RPMI8226 (cell line): Measurements from ENCODE around the gene PCYOX1L.

Experiments used
- DNase-seq: peaks from one replicate; pipeline ENCODE4 v3.0.0-alpha.2; 2015

Gene PCYOX1L, protein sequence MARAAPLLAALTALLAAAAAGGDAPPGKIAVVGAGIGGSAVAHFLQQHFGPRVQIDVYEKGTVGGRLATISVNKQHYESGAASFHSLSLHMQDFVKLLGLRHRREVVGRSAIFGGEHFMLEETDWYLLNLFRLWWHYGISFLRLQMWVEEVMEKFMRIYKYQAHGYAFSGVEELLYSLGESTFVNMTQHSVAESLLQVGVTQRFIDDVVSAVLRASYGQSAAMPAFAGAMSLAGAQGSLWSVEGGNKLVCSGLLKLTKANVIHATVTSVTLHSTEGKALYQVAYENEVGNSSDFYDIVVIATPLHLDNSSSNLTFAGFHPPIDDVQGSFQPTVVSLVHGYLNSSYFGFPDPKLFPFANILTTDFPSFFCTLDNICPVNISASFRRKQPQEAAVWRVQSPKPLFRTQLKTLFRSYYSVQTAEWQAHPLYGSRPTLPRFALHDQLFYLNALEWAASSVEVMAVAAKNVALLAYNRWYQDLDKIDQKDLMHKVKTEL

DNA sequence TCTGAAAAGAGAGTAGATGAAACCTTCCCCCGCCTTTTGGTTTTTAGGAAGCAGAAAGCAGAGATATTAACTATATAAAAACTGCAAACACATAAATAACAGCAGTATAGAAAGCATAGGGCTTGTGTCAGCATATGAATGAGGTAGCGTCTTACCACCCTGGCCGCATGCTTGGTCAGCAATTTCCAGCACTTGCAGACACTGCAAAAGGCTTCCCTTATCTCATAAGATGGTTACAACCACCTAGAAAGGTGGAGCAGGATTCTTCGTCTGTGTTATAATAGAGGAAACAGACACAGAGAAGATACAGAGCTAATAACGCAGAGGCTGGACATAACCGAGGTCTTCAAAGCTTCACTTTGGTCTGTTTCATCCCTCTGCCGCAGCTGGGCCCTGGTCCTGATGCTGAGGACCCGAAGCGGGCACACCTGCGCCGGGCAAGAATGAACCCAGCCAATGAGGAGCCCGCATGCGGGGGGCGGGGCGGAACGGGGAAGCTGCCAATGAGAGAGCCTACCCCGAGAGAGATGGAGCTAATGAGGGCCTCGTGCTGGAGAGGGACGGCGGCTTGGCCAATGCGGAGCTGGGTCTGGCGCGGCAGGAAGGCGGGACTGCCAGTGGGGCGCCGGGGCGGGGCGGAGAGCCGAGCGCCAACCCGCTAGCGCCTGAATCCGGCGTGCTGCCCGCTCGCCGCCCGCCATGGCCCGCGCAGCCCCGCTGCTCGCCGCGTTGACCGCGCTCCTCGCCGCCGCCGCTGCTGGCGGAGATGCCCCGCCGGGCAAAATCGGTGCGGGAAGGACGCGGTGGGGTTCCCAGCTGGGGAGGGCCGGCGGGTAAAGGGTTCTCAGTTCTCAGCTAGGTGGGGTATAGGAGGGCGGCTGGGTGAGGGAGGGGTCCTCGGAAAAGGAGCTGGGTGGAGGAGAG is at the start of gene PCYOX1L:
PCYOX1L (plus strand) TSS at position 677 of the 924 bp plus-strand sequence; CDS start at position 700, 23 bp downstream.
- peak; percentile 94 for DNase-seq

DNA sequence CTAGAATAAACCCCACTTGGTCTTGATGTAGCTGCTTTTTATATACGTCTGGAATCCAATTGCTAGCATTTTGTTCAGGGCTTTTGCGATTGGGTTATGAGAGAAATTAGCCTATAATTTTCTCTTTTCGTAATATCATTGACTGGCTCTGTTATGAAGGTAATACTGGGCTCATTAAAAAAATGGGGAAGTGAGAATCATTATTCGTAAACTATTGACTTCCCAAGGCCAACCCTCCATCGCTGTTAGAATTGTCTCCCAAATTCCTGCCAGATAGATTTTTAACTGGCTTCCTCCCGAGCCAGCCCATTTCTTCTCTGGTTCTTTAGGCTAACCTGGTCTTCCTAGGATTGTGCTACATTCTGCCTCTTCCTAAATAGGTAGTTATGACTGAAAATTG is 48.5 kb upstream of the PCYOX1L start:
- no peak for DNase-seq

DNA sequence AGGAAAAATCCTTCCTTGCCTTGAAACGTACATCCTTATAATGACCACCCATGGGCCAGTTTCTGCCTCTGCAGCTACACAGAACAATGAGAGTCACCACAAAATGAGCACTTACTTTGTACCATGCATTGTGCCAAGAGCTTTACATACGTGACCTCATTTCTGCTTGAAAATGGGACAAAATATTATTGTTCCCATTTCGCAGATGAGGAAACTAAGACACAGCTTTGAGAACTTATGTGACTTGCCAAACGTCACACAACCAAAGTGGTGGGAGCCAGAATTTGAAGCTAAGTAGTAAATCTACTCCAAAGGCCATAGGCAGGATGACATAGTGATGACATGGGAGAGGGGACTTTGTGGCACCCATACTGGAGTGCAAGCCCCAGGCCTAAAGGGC is 47.4 kb upstream of the PCYOX1L start:
- DNase-seq, result no peak

DNA sequence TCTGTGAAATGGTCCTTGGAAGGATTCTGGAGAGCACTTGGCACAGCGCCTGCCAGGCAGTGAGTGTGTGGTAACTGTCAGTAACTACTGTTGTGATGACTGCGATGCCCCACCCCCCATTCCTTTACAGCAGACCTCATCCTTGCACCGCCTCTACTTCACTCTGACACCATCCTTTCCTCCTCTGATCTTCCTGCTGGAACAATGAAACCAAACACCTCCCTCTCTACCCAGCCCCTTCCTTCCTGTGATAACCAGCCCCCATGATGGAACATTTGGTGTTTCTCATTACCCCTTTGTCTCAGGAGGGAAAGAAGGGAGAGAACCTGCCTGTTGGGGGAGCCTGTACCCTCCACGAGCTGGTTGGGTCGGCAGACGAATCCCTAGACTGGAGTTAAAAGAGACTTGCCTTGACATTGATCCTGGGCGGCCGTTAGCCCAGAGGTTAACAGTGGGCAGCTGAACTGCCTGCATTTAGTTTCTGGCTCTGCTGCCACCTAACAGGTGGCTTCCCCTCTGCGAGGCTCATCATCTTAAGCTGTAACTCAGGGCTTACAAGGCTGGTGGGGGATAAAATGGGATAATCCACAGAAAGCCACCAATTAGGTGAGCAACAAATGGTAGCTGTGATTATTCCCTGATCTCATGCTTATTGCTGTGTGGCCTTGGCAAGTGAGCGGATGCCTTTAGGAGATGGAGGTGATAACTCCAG is 46.7 kb upstream of the PCYOX1L start:
- DNase-seq, result no peak

DNA sequence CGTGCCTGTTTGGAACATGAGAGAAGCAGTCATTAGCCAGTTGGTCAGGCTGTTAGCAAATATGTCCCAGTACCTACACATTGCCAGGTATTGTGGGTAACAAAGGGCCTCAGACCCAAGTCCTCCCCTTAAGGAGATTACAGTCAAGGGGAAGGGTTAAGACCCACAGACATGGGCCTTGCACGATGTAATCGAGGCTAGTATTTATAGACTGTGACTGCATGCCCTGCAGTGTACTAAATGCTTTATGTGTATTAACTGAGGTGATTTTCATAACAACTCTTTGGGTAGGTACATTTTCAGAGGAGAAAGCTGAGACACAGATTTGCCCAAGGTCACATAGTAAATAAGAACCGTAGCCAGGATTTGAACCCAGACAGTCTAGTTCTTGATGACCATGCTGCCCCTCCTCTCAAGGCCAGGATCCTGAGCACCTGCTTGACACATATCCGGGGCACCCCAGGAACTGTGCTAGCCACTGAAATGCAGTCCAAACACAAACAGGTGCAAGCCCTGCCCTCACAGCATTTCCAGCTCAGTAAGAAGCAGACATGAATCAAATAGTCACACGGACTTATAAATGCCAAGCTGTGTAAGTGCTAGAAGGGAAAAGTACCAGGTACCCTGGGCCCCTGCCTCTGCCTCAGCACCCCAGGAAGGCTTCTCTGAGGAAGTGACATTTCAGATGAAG is 44.5 kb upstream of the PCYOX1L start:
- DNase-seq, result peak; percentile 20

DNA sequence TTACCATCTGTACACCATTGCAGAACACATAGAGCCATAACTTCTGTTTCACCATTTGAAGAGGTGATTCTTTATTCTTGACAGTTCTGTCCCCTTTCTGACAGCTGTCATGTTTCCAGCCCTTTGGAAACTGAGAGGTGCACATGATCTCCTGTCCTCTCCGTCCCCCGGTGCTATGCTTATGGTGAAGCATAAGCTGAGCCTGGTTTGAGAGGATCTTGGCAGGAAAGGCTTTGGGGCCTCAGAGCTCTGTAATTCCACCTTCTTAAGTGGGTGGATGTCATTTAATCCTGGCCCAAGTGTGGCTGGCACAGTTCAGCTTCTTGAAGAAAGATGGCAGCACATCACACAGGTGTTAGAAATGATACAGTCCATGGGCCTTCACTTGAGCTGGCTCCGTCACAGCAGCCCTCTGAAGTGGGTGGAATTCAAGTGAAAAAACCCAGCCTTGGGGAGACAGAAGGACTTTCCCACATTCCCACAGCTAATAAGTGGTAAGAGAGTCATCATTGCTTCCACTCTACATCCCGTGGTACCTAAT is 43.2 kb upstream of the PCYOX1L start:
- no peak for DNase-seq

DNA sequence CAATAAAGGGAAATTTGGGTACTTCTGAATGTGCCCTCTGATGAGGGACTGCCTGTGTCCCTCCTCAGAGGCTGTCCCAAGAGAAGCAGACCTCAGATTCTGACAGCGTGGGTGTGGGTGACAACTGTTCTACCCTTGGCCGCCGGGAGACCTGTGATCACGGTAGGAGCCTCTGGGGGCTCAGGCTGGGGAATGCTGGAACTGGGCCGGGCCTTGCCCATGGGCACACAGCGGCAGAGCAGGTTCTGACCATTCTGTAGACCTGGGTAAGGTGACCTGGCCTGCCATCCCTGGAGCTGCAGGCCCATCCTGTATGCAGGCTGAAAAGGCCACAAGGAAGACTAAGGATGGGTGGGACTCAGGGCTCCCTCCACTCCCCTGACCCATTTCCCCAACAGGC is 42.1 kb upstream of the PCYOX1L start:
- DNase-seq, result no peak

DNA sequence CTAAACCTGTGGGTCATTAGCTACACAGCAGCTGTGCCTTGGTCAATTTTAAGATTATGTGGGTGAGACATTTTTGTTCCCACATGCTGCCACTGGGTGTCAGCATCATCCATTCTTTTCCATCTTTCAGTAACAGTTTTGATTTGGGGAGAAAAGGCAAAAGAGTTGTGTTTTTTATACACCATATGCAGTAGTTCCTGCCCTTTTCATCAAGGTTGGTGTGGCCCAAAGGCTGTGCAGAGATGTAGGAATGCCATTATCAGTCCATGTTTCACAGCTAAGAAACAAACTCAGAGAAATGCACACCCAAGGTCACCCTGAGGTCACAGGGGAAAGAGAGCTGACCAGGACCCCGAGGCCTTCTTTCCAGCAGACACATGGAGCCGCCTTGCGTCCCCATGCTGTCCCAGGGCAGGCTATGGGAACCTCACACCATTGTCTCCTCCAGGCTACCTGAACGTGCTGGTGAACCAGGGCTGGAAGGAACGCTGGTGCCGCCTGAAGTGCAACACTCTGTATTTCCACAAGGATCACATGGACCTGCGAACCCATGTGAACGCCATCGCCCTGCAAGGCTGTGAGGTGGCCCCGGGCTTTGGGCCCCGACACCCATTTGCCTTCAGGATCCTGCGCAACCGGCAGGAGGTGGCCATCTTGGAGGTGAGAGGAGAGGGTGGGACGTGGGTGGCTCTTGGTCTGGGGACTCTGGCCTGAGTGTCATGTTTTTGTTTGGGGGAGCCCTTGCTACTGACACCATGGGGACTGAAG is 40.4 kb upstream of the PCYOX1L start:
- DNase-seq, result peak; percentile 52

DNA sequence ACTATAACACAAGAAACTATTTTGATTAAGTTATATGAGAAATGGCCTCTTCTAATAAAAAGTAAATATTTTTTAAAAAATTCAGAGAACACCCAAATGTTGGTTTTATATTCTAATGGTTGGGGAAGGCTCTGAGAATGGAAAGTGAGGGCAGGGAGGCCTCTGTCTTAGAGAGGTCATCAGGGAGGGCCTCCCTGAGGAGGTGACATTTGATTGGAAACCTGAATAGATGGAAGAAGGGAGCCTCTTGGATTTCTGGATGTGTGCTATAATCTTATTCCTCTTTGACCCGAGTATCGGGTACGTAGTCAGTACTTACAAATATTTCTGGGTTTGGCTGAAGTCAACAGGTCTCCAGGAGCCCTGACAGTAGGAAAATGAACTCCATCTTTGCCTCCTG is 38.7 kb upstream of the PCYOX1L start:
- no peak for DNase-seq

DNA sequence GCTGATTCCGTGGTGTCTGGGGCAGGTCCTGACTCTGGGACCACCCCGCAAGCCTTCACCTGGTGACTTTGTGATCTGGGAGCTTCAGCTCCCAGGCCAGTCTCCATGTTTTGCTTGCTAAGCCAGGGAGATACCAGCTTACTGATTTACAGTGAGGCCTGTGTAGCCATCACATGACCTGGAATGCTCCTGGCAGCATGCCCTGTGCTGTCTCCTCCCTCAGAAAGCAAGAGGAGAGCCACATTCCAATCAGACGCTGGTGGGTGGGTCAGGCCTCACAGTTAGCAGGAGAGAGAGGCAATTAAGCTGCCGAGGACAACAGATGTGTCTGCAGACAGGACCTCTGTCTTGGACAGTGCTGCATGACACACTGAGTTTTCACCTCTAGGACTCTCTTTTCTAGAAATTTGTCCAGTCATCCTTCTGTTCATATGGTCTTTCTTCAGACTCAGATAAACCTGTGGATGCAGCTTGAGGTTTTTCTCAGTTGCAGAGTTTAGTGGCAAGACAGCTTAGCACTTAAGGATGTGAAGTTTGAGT is 37.0 kb upstream of the PCYOX1L start:
- DNase-seq, result peak; percentile 20

DNA sequence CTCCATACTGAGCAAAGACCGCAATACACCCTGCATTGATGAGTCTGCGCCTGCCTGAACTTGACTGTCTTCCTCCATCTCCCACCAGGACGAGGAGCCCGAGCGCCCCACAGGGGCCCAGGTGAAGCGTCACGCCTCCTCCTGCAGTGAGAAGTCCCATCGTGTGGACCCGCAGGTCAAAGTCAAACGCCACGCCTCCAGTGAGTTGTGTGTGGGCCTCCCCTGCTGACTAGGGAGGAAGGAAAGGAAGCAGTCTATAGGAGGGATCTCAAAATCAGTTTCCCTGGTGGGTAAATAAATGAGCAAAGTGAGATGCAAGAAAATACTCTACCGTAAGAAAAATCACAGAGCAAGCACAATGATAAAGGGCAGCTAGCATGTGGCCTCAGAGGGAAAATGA is 35.3 kb upstream of the PCYOX1L start:
- DNase-seq, result no peak

DNA sequence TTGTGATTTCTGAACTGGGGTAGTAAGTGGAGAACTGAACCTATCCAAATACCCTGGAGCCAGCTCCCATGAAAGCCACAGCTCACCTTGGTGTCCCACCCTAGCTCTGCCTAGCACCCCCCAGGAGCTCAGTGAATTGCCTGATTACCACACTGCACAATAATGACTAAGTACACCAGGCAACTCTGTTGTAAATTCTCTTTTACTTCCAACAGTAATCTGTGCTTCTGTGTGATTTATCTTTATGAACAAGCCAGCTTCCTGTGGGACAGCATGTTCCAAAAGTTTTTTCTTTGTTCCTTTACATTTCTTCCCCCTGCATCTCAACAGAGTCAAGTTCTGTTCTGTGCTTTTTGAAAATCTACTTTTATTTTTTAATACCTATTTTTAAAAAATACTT is 34.6 kb upstream of the PCYOX1L start:
- DNase-seq, result no peak

DNA sequence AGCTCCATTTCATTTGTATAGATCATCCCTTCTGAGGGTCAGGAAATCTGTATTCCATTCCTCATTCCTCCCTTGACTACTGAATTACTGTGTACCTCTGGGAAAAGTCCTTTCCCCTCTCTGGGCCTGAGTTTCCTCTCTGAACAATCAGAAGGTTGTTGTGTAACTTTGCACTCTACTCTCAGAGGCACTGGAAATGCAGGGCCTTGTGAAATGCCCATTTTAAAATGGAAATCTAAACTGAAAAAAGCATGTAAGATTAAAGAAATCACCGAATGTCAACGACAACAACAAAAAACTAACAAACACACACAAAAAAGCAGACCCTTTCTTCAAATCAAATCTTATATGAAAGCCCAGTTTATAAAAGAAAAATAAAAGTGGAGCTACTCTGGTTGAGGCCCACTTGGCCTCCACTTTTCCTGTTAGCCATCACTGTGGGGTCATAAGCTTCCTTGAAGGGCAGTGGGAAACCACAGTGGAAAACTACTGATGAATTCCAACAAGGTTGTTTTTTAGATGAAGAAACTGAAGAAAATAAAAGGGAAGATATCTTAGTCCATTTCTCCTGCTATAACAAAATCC is 34.1 kb upstream of the PCYOX1L start:
- DNase-seq, result no peak

DNA sequence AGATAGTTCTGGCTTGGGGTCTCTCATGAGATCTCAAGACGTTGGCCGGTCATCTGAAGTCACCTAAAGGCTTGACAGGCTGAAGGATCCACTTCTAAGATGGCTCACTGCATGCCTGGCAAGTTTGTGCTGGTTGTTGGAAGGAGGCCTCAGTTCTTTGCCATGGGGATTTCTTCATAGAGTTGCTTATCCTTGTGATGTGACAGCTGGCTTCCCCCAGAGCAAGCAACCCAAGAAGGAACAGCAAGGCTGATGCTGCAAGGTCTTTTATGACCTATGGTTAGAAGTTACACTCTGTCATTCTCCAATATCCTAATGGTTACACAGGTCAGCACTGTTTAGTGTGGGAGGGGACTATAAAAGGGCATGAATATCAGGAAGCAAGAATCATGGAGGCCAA is 33.2 kb upstream of the PCYOX1L start:
- DNase-seq, result no peak

DNA sequence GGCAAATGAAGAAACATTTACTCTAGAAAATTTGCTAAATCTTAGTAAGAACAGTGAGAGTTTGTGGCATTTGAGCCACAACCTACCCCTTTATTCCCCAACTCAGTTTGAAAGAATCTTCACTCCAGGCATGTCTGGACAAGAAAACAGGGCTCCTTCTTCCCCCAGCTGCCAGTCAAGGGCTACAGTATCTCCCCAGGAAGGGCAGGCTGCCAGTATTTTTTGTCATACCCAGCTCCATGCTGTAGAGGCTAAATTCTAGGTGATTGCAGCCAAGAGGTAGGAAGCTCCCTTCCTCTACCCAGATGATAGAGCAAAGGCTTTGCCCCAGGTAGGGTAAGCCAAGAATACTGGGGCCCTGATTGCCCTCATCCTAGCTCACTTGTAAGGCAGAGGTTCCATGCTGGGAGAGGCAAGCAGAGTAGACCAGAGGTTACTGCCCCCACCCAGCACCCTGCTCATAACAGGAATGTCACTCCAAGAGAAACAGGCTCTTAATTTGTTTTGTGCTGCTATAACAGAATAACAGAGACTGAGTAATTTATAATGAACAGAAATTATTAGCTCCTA is 32.6 kb upstream of the PCYOX1L start:
- DNase-seq, result no peak

DNA sequence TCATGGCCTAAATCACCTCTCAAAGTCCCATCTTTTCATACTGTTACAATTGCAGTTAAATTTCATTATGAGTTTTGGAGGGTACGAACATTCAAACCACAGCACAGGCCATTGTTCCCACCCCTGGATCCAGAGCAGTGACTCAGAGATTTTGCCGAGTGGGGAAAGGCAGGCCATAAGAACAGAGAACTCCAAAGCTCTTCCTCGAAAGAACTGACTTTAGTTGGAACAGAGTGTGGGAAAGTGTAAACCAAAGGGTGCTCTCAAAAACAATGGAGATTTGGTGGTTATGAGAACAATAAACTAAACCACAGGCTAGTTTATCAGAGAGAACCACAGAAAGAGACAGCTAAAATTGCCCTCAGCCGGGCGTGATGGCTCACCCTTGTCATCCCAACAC is 32.0 kb upstream of the PCYOX1L start:
- no peak for DNase-seq

DNA sequence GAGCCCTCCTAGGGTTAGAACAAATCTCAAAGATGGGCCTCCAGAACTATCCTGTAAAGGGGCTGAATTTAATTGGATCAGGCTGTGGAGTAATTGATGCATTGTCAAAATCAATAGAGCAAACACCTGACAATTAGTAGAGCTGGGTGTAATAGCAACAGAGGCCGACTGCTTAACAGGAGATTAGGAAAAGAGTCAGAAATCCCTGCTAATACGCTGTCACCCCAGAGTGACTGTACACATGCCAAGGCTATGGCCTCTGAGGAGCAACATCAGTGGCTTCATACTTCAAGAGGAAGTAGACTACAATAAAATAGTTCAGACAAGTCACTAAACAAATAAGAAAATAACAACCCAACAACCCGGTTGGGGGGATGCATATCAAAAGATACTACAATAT is 31.2 kb upstream of the PCYOX1L start:
- DNase-seq, result no peak

DNA sequence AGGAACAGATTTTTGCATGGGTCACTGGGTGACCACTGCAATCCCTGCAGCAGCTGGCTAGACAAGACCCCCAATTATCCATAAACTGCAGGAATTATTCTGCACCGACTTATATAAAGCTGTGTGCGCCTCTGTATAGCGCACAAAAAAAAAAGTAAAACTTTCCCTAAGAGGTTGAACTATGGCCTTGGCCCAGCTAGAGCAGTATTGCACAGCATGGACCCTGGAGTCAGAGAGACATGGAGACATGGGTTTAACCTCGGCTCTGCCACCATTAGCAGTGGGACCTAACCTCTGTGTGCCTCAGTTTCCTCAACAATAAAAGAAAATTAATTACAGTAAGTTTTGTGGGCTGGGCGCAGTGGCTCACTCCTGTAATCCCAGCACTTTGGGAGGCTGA is 29.7 kb upstream of the PCYOX1L start:
- no peak for DNase-seq

DNA sequence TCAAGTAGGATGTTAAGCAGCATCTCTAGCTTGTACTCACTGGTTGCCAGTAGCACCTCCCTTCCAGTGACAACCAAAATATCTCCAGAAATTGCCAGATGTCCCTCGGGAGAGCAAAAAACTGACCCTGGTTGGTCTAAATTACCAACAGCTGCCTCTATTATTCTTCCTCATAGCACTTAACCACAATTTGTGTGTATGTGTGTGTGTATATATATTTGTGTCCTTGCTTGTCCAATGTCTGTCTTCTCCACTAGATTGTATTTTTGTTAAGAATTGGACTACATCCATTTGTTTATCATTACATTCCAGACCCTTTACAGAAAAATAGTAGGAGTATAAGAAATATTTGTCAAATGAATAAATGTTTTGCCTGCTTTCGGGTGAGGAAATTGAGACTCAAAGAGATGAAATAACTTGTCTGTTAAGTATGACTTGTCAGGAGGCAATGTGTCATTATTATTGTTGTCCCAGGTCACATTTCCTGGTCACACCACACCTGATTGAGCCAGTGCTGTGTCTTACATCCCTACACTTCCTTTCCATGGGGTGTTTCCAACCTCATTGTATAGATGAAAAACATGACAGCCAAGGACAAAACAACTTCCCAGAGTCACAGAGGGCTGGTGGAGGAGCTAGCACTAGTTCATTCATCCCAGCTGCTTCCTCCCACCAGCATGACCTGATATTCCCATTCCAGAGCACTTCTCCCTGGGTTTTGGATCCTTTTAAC is 24.0 kb upstream of the PCYOX1L start:
- DNase-seq, result no peak

DNA sequence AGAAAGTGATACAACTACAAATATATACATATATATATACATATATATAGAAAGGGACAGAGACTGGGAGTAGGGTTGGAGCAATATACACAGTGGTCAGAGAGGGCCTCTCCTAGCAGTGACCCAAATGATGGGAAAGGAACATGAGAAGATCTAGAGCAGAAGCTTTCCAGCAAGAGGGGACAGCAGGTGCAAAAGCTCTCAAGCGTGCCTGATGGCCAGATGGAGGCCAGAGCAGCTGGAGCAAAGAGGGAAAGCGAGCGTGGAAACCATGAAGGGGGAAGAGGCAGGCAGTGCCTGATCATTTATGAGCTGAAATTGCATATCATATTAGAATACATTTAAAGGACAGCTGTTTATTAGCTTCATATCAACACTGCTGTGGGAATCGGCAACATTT is 20.1 kb upstream of the PCYOX1L start:
- no peak for DNase-seq
